ENCODE measurements around the gene CHCHD6. TPM values are rescaled to one million over a fixed set of nuclear protein-coding genes. Genes with fewer than 3 reads are reported as not detected.
"Not testable (repeated sequence)": the region's sequence is repeated elsewhere in the genome, so short reads cannot be mapped to it uniquely, and the experiment has no call there.

Gene CHCHD6
- total RNA-seq, 2 donors from 2014 or later = 7.8 to 7.9 TPM

DNA sequence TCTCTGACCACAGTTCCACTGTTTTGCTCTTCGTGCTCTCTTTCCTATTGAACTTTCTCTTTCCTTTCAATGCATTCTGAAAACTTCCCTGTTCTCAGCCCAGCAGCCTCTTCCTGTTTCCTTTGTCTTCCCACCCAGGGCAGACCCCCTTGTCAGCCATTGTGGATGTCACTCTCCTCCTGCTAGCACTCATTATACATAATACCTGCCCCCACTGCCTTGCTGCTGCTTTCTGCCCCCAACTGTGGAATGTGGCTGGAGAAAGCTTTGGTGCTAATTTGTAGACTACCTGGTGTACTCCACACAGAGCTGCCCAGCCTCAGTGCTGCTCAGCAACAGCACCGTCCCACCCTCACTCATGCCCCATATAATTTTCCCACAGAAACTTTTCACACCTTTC, 80.2 kb downstream of the CHCHD6 start:
- no peak for ATAC-seq
- DNase-seq = no peak
- intact Hi-C loops (cut with DNase I) = no loop called here

DNA sequence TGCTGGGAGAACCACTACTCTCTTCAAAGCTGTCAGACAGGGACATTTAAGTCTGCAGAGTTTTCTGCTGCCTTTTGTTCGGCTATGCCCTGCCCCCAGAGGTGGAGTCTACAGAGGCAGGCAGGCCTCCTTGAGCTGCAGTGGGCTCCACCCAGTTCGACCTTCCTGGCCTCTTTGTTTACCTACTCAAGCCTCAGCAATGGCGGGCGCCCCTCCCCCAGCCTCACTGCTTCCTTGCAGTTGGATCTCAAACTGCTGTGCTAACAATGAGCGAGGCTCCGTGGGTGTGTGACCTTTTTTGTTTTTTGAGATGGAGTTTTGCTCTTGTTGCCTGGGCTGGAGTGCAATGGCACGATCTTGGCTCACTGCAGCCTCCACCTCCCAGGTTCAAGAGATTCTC, 87.3 kb downstream of the CHCHD6 start:
- ATAC-seq; DNase-seq; intact Hi-C loops (cut with DNase I): not testable (repeated sequence)

DNA sequence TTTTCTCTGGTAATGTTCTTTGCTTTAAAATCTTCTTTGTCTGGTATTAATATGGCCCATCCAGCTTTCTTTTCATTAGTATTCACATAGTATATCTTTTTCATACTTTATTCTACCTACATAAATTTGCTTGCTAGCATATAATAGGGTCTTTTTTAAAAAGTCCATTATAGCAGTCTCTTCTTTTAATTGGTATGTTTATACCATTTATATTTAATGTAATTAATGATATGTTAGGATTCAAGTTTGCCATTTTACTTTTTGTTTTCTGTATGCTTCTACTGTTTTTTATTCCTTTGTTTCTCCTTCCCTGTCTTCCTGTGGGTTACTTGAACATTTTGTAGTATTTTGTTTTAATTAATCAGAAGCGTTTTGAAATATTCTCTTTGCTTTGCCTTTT, 89.0 kb downstream of the CHCHD6 start:
- DNase-seq (no peak), ATAC-seq (no peak)
- intact Hi-C loops (cut with DNase I) = no loop called here

DNA sequence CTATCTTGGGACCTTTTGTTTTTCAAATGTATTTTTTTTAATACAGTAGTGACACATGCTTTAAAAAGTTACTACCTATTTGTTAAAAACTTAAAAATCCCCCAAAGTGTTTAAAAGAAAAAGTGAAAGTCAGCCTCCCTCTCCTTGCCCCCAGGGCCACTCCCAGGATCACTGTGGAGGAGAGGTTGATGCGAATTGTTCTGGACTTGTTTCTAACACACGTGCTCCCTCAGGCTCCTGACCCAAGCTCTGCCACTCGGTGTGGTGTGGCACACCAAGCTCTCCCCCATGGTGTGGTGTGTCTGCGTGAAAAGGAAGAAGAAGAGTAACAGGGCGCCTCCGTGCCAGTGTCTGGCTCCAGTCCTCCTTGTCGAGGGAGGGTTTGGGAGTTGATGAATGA, 93.5 kb downstream of the CHCHD6 start:
- intact Hi-C loops (cut with DNase I) = no loop called here
- DNase-seq (no peak), ATAC-seq (no peak)

DNA sequence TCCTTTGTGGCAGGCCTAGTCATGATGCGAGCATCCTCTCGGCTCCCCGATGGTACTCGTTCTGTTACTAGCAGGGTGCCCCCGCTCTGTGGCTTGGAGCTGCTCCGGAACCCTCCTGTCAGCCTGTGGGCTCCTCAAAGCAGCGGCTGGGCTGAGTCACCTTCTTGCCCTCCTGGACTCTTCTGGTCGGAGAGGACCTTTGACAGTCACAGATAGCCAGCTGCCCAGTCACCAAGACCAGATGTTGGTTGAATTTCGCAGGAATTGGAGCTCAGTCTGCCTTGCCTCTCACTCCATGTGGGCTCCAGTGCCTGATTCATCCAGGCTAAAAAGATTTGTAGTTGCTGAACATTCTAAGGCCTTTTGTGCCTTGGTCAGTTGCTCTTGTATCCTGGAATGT, 94.5 kb downstream of the CHCHD6 start:
- no peak for ATAC-seq
- no peak for DNase-seq
- intact Hi-C loops (cut with DNase I) = no loop called here

DNA sequence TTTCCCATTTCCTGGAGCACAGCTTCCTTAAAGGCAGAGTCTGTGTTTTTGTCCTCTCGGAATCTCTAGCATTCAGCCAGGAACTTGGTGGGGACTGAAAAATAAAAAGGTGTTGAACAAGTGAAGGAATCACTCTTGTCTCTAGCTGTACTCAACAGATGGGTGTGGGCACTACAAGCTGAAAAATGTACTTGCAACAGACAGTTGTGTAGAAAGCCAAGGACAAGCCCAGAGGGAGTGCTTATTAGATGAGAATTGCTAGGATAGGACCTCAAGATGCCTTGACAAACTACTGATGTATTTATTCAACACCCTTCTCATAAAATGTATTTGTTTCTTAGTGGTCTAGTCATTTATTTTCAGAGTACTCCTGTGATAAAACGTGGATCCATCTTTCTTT, 95.1 kb downstream of the CHCHD6 start:
- intact Hi-C loops (cut with DNase I) = no loop called here
- DNase-seq (no peak), ATAC-seq (no peak)

DNA sequence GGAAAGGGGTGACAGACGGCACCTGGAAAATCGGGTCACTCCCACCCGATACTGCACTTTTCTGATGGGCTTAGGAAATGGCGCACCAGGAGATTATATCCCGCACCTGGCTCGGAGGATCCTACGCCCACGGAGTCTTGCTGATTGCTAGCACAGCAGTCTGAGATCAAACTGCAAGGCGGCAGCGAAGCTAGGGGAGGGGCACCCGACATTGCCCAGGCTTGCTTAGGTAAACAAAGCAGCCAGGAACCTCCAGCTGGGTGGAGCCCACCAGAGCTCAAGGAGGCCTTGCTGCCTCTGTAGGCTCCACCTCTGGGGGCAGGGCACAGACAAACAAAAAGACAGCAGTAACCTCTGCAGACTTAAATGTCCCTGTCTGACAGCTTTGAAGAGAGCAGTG, 97.3 kb downstream of the CHCHD6 start:
- ATAC-seq; DNase-seq; intact Hi-C loops (cut with DNase I): not testable (repeated sequence)

DNA sequence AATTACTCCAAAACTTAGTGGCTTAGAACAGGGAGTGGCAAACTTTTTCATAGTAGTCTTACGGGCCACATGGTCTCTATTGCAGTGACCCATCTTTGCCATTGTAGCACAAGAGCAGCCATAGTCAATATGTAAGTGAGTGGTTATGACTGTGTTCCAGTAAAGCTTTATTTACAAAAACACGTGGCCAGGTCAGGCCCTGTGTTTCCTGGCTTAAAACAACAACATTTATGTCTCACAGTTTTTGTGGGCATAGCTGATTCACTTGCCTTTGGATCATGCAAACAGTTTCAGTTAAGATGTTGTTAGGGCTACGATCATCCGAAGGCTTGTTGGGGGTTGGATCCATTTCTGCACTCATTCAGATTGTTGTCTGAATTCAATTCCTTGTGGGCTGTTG, 103.8 kb downstream of the CHCHD6 start:
- no peak for DNase-seq
- no peak for ATAC-seq
- intact Hi-C loops (cut with DNase I) = no loop called here

DNA sequence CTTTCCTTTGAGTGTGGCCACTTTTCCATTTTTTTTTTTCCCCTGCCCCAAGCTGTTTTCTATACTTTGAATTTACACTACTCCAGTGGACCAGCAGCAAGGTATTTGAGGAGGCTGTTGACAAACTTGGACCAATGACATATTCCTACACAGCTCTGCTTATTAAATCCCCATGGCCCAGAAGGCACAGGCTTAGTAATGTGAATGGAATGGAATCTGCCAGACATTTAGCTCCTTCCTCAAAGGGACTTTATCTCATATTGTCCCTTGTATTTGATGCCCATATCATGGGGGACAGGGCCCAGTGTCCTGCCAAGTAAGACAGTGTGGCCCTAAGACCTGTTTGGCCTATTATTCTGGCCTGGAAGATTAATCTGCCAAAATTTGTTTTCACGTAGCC, 107.5 kb downstream of the CHCHD6 start:
- DNase-seq = no peak
- ATAC-seq = peak in 1 of 2 donors; percentile 74
- intact Hi-C loops (cut with DNase I) = no loop called here

DNA sequence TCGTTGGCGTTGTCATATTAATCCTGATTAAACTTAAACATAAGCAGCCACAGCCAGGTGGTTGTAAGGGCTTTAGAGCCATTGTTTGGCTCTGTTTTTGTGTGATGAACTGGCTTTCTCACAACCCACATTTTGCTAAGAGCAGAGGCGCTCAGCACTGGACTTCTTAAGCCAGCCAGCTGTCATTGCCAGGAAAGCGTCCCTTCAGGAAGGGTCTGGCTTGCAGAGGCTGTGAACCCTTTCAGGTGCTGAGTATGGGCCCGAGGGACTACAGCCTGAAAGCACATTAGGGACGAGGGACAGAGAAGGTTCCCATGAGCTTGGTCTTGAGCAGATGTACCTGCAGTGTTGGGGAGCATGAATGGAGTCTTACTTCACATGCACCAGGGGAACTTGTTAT, 112.3 kb downstream of the CHCHD6 start:
- DNase-seq (no peak), ATAC-seq (no peak)
- intact Hi-C loops (cut with DNase I) = no loop called here

DNA sequence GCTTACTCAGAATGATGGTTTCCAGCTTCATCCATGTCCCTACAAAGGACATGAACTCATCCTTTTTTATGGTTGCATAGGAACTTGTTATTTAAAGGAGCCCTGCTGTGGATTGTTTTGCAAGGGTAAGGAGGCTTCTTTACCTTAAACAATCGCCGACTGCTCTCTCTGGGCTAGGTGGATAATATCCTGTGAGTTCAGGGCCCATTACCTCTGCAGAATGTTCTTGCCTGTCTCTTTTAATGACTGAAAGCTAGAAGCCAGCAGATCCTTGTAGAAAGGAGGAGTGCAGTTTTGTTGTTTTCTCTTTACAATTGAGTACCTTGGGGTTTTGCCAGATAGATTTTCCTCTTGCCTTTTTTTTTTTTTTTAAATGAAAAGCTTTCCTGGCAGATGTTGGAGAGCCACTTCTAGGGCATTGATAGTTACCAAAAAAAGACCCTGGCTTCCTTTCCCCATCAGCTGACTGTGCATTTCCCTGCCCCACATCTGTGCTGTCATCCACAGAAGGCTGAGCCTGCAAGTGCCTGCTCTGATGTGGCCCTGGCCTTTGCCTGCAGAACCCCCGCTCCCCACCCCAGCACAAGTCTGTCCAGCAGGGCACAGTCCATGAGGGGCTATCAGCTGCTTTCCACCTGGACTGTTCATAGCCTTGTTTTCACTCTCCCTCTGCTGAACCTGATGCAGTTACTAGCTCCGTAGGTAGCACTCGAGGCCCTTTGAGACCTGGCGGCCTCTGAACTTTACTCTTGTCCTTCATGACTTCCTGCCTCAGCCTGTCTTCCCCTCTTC, 113.1 kb downstream of the CHCHD6 start:
- DNase-seq (no peak), ATAC-seq (peak; percentile 48 to 61)
- intact Hi-C loops (cut with DNase I) = no loop called here

DNA sequence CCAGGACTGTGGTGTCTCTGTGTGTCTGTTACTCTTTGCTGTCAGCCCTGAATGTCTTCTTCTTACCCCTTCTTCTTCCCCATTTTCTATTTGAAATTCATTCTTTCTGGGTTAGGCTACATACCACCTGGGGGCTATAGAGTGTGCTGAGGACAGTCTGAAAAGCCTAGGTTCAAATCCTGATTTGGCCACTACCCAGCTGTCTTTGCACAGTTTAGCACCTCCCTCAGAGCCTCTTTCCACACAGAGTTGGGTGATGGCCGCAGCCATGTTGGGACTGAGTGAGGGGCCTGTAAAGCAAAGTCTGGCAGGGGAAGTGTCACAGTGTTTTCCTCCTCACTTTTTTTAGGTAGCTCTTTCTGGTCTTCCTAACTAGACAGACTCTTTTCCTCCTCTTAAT, 113.7 kb downstream of the CHCHD6 start:
- DNase-seq (no peak), ATAC-seq (peak in 1 of 2 donors; percentile 23)
- intact Hi-C loops (cut with DNase I) = no loop called here

DNA sequence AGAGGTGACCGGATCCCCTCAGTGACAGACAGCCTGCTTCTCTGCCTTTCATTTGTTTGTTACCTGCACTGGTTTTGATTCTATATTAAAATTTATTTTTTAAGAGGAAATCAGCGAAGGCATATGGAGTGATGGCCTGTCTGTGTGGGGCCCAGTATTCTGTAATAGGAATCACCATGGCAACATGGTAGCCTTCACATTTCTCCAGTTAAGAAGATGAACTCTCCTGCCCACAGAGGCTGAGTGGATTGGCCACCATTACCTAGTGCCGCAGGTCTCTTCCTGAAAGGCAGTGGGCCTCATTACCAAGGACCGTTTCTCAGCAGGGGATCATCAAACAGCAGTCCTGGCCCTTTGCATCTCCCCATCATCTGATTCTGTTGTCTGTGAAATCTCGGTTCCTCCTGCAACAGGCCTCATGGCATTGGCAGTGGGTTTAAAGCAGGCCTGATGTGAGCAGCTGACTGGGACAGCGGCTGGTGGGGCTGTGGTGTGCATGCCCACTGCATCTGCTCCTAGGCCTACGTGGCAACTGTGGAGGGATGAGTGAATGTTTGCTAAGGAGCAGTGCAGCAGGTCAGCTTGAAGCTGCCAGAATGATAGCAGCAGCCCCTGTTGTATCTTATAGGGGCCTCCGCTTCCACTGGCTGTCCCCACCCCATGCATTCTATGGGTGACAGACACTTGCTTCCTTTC, 114.5 kb downstream of the CHCHD6 start:
- intact Hi-C loops (cut with DNase I) = no loop called here
- DNase-seq (no peak), ATAC-seq (no peak)

DNA sequence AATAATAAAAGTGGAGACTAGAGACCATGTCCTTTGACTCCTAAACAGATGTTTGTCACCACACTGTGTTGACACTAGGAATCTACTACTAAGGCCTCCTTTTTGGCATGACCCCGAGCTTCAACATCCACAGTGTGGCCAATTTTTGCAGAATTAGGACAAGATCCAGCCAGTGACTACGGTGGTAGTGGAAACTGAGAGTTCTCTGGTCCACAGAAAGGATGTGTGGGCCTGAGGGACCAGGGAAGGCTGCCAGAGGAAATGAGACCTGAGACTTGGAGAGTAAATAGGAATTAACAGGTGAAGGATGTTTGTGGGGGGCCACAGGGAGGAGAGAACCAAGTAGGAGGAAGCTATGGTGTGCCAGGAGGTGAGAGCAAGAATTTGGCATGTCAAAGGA, 122.7 kb downstream of the CHCHD6 start:
- ATAC-seq (peak in 1 of 2 donors; percentile 34), DNase-seq (peak; percentile 32)
- intact Hi-C loops (cut with DNase I) = loop anchor here in 1 of 2 donors (10.0 kb wide), 1 partner anchor 62 kb away; no protein-coding TSS in a partner anchor

DNA sequence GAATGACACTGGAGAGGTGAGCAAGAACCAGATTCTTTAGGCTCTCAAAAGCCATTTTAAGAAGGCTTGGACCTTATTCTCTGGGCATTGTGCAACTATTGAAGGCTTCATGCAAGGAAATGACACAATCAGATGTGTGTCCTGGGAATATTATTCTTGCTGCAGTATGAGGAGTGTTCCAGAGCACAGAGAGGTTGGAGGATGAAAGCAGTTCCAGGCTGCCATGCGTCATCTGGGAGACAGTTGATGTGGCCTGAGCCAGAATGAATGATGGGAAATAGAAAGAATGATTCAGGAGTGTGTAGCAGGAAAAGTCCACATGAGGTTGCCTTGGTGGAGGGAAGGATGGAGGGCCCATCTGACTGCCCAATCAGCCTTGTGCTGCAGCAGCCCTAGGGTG, 123.1 kb downstream of the CHCHD6 start:
- peak; percentile 62 for DNase-seq
- peak; percentile 84 to 87 for ATAC-seq
- intact Hi-C loops (cut with DNase I) = loop anchor here in 1 of 2 donors (10.0 kb wide), 1 partner anchor 62 kb away; no protein-coding TSS in a partner anchor

DNA sequence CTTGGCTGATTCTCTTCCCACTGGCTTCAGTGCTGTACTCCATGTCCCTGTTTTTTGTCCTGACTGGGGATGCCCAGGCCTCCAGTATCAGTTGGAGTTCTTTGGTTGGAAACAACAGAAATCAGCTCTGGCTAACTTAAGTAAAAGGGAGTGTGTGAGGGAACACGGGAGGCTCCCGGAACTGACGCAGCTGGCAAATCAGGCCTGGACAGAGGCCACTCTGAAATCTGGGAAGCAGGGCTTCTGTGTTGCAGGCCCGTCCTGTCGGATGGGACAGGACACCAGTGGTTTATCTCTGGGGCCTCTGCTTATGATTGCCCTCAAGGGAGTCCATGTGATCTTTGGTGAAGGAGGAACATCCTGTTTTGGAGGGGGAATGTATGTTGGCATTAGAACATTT, 124.3 kb downstream of the CHCHD6 start:
- DNase-seq = peak; percentile 73
- peak; percentile 75 to 83 for ATAC-seq
- intact Hi-C loops (cut with DNase I) = loop anchor here in 1 of 2 donors (10.0 kb wide), 1 partner anchor 64 kb away; no protein-coding TSS in a partner anchor

DNA sequence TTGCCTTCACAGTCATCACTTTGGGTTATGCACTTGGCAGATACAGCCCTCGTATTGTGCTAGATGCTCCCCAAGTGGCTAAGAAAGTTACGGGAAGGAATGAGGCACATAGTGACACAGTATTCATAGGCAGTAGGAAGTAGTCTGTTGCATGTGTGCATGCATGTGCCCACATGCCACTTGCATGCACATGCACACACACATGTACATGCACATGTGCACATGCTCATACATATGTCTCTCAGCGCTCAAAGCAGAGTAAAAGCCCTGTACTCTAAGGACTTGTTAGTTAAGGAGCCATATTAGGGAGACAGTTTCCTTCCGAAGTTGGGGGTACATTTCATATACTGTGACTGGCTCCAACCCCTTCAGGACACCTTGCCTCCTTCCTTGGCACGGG, 128.9 kb downstream of the CHCHD6 start:
- intact Hi-C loops (cut with DNase I) = no loop called here
- ATAC-seq = no peak
- DNase-seq = no peak

DNA sequence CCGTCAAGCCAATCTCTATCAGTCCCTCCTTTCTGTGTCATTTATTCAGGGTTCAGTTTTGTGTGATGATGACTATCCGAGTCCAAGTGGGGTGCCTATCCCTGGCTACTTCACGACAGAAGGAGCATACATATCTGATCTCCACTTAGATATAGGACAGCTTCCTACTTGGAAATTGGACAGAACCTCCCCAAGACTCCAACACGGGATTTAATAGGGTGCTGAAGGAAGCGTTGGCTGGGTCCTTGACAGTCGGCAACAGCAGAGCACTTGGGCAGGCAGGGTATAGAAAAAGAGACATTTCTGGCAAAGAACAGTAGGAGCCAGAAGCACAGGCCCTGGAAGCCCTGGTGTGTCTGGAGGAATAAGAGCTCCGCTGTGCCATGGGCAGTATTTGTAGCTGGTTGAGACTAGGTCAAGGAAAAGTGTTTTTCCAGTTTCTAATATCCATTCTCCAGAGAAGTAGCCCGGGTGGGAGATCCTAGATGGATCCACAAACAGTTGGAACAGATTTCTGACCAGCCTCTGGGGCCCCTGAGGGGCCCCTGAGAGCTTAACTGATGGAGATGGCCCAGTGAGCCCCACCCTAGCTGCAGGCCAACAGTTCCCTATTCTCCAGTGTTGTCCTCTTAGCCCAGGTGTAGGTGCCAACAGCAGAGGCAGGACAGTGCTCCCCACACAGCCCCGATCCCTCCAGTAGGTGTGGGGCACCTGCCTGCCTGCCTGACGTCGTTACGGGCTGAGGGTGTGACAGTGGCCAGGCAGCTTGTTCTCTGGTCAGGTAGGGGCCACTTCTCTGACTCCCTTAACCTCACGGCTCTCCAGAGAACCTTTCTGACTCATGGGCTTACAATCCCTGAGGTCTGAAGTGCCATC, 130.8 kb downstream of the CHCHD6 start:
- ATAC-seq (peak in 1 of 2 donors; percentile 18), DNase-seq (no peak)
- intact Hi-C loops (cut with DNase I) = no loop called here

DNA sequence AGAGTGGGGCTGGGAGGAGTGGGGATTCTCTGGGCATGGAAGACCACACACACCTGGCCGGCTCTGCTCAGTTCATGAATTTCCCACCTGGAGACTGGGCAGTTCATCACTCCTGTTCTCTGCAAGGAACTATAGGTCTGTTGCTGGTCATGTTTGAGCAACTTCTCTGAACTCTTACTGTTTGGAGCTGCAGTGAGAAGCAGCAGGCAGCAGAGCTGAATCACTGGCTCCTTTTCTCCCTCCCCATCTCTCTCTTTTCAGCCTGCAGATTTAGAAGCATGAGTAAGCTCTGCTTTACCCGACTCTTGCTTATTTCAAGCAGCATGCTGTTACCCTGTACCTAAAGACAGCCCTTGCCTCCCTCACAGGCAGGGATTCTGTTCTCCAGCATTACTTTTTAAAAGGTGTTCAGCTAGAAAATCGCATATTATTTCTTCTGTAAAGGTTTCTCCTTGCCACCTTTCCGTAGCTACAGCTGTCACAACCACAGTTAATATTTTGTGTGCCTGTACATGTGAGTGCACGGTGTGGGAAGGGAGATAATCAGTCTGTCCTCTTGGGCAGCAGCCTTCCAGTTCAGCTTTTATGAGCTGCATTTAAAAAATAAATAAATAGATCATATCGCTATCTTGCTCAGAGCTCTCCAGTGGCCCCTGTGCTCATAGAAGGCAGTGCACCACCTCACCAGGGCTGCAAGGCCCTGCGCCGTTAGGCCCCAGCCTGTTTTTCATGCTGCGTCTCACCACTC, 131.6 kb downstream of the CHCHD6 start:
- ATAC-seq (peak in 1 of 2 donors; percentile 67), DNase-seq (no peak)
- intact Hi-C loops (cut with DNase I) = no loop called here

All from left cardiac atrium (tissue), 4 donors.